Mesenchymal stem cell (in vitro differentiated cells and primary cell): Measurements from ENCODE around the gene KCNJ10.

ENCODE experiments used
- DNase-seq: peaks from one replicate; pipeline ENCODE4 v3.0.0-alpha.2; 2013
- H2AFZ ChIP-seq: one replicate; pipeline ENCODE4 v1.6.1; 2013; ENCODE audit warnings: low read depth, mild to moderate bottlenecking, control low read depth, inconsistent platforms, low read length, moderate library complexity
- H2AK5ac ChIP-seq: 2 replicates; pipeline ENCODE4 v1.6.1; 2013; ENCODE audit warnings: low read length, moderate library complexity, mild to moderate bottlenecking, inconsistent platforms; ENCODE audit not compliant: severe bottlenecking
- H2BK120ac ChIP-seq: one replicate; pipeline ENCODE4 v1.6.1; 2013; ENCODE audit warnings: low read depth, mild to moderate bottlenecking, inconsistent platforms, low read length, moderate library complexity
- H2BK12ac ChIP-seq, 2 experiments: one replicate each; pipeline ENCODE4 v1.6.1; 2013; ENCODE audit warnings: inconsistent platforms in 2 of 2, low read length in 2 of 2, mild to moderate bottlenecking in 2 of 2, moderate library complexity in 2 of 2, control low read depth in 1 of 2
- H2BK15ac ChIP-seq: one replicate; pipeline ENCODE4 v1.6.1; 2013; ENCODE audit warnings: mild to moderate bottlenecking, low read depth, inconsistent platforms; ENCODE audit not compliant: poor library complexity, severe bottlenecking
- H2BK5ac ChIP-seq: 2 replicates; pipeline ENCODE4 v1.6.1; 2013; ENCODE audit warnings: low read depth, mild to moderate bottlenecking, low read length, control low read depth, inconsistent platforms; ENCODE audit not compliant: poor library complexity, severe bottlenecking
- H3K14ac ChIP-seq, 2 experiments: one replicate each; pipeline ENCODE4 v1.6.1; 2013; ENCODE audit warnings: inconsistent platforms in 2 of 2, low read length in 2 of 2, control low read depth in 1 of 2, mild to moderate bottlenecking in 1 of 2, moderate library complexity in 1 of 2
- H3K18ac ChIP-seq, 2 experiments: one replicate each; pipeline ENCODE4 v1.6.1; 2013; ENCODE audit warnings: inconsistent platforms in 2 of 2, low read length in 2 of 2, control low read depth in 1 of 2, low read depth in 1 of 2, mild to moderate bottlenecking in 1 of 2
- H3K23ac ChIP-seq, 2 experiments: one replicate each; pipeline ENCODE4 v1.6.1; 2013; ENCODE audit warnings: inconsistent platforms in 2 of 2, low read length in 2 of 2, mild to moderate bottlenecking in 2 of 2, moderate library complexity in 2 of 2, control low read depth in 1 of 2
- H3K27ac ChIP-seq: 2 replicates; pipeline ENCODE4 v1.5.1; 2013; ENCODE audit warnings: mild to moderate bottlenecking, moderate library complexity, low read length, control low read depth, inconsistent platforms; ENCODE audit not compliant: poor library complexity, severe bottlenecking
- H3K27me3 ChIP-seq, 2 experiments: 2 replicates each; pipeline versions ENCODE4 v1.6.1 to v1.7.0; 2013; ENCODE audit warnings: low read length in 2 of 2, mild to moderate bottlenecking in 2 of 2, moderate library complexity in 2 of 2, control low read depth in 1 of 2, inconsistent platforms in 1 of 2; ENCODE audit not compliant: control insufficient read depth in 1 of 2, insufficient read depth in 1 of 2
- H3K36me3 ChIP-seq, 2 experiments: 2 replicates each; pipeline versions ENCODE4 v1.6.1 to v1.7.0; 2013; ENCODE audit warnings: low read length in 2 of 2, control low read depth in 1 of 2, inconsistent platforms in 1 of 2, low read depth in 1 of 2, mild to moderate bottlenecking in 1 of 2; ENCODE audit not compliant: insufficient read depth in 2 of 2, control insufficient read depth in 1 of 2
- H3K4ac ChIP-seq, 2 experiments: one replicate each; pipeline ENCODE4 v1.6.1; 2013; ENCODE audit warnings: inconsistent platforms in 2 of 2, low read length in 2 of 2, mild to moderate bottlenecking in 2 of 2, moderate library complexity in 2 of 2, control low read depth in 1 of 2, low read depth in 1 of 2
- H3K4me1 ChIP-seq: 2 replicates; pipeline ENCODE4 v1.6.1; 2013; ENCODE audit warnings: low read depth, low read length, control low read depth; ENCODE audit not compliant: control insufficient read depth, insufficient read depth
- H3K4me2 ChIP-seq: 2 replicates; pipeline ENCODE4 v1.6.1; 2013; ENCODE audit warnings: low read length, mild to moderate bottlenecking, inconsistent platforms; ENCODE audit not compliant: poor library complexity, severe bottlenecking
- H3K4me3 ChIP-seq, 2 experiments: 2 replicates each; pipeline versions ENCODE4 v1.5.1 to v1.7.0; 2013; ENCODE audit warnings: low read length in 2 of 2, mild to moderate bottlenecking in 2 of 2, control low read depth in 1 of 2, low read depth in 1 of 2; ENCODE audit not compliant: insufficient read depth in 1 of 2
- H3K79me1 ChIP-seq: replicated peaks from 2 replicates; pipeline ENCODE4 v1.6.1; 2013; ENCODE audit warnings: mild to moderate bottlenecking, control low read depth, low read length, inconsistent platforms; ENCODE audit not compliant: poor library complexity, severe bottlenecking
- H3K9ac ChIP-seq: 2 replicates; pipeline ENCODE4 v1.7.0; 2013; ENCODE audit warnings: mild to moderate bottlenecking, low read length, moderate library complexity
- H3K9me3 ChIP-seq: 2 replicates; pipeline ENCODE4 v1.7.0; 2013; ENCODE audit warnings: mild to moderate bottlenecking, low read length; ENCODE audit not compliant: control insufficient read depth
- H4K8ac ChIP-seq: one replicate; pipeline ENCODE4 v1.6.1; 2013; ENCODE audit warnings: inconsistent platforms, mild to moderate bottlenecking, low read length, moderate library complexity
- H4K91ac ChIP-seq: one replicate; pipeline ENCODE4 v1.6.1; 2013; ENCODE audit warnings: mild to moderate bottlenecking, low read length, inconsistent platforms
- WGBS: methylation state at CpG from one replicate; pipeline ENCODE4 v1.1.7; 2013; ENCODE audit warnings: mixed read lengths; 5-methylcytosine and 5-hydroxymethylcytosine counted together

KCNJ10 gene

GRCh38 chr1:160062230-160062532 lies 7.8 kb downstream of the KCNJ10 start:
- Histone ChIP-seq H2AFZ (no peak overlapping the region), H3K23ac (no peak overlapping the region), H3K4ac (no peak overlapping the region), H3K36me3 (no peaks in the 10 kb centered on the region), H3K9ac (no peak overlapping the region), H3K14ac (no peak overlapping the region), H3K27ac (no peak overlapping the region), H3K79me1 (no peaks in the 10 kb centered on the region), H3K4me3 (no peak overlapping the region), H4K91ac (no peak overlapping the region), H2AK5ac (no peak overlapping the region), H2BK5ac (no peak overlapping the region), H3K4me1 (no peaks in the 10 kb centered on the region), H3K4me2 (no peak overlapping the region), H2BK15ac (no peak overlapping the region), H2BK120ac (no peak overlapping the region), H4K8ac (no peak overlapping the region), H3K27me3 (peaks cover 75 to 90% of the 10 kb centered on the region in 2 experiments), H3K9me3 (no peaks in the 10 kb centered on the region), H2BK12ac (no peak overlapping the region), H3K18ac (no peak overlapping the region)
- WGBS = 78% methylated on average over 5 of the region's 6 CpGs
- no peak for DNase-seq

- WGBS = 70% methylated on average over 11 of the region's 15 CpGs
- no peak overlapping the region for H3K4me3 ChIP-seq
- no peak overlapping the region for H3K9ac ChIP-seq
- H3K9me3 ChIP-seq = no peaks in the 10 kb centered on the region
- no peak overlapping the region for H2BK120ac ChIP-seq
- no peak overlapping the region for H2AFZ ChIP-seq
- no peak overlapping the region for H3K23ac ChIP-seq
- no peaks in the 10 kb centered on the region for H3K4me1 ChIP-seq
- H2AK5ac ChIP-seq = no peak overlapping the region
- no peak overlapping the region for H3K18ac ChIP-seq
- H4K91ac ChIP-seq = no peak overlapping the region
- no peak overlapping the region for H3K27ac ChIP-seq
- no peak overlapping the region for H3K4me2 ChIP-seq
- H2BK15ac ChIP-seq = no peak overlapping the region
- H3K79me1 ChIP-seq = no peaks in the 10 kb centered on the region
- H2BK5ac ChIP-seq = no peak overlapping the region
- no peak overlapping the region for H2BK12ac ChIP-seq
- H3K4ac ChIP-seq = no peak overlapping the region
- no peak overlapping the region for H3K14ac ChIP-seq
- no peaks in the 10 kb centered on the region for H3K36me3 ChIP-seq
- peaks cover 73 to 90% of the 10 kb centered on the region in 2 experiments for H3K27me3 ChIP-seq
- DNase-seq = no peak
- no peak overlapping the region for H4K8ac ChIP-seq
Measured at GRCh38 chr1:160061369-160062229, 8.4 kb downstream of the KCNJ10 start.

GRCh38 chr1:160058087-160058486 lies 11.9 kb downstream of the KCNJ10 start:
- Histone ChIP-seq H2BK120ac (no peak overlapping the region), H2BK5ac (no peak overlapping the region), H3K4ac (no peak overlapping the region), H2BK12ac (no peak overlapping the region), H3K4me1 (no peaks in the 10 kb centered on the region), H2AFZ (no peak overlapping the region), H3K18ac (no peak overlapping the region), H3K27me3 (peaks cover 89 to 93% of the 10 kb centered on the region in 2 experiments), H3K27ac (no peak overlapping the region), H4K91ac (no peak overlapping the region), H2AK5ac (no peak overlapping the region), H3K9me3 (no peaks in the 10 kb centered on the region), H3K4me2 (no peak overlapping the region), H2BK15ac (no peak overlapping the region), H3K36me3 (no peaks in the 10 kb centered on the region), H3K14ac (no peak overlapping the region), H3K23ac (no peak overlapping the region), H3K4me3 (no peak overlapping the region), H3K79me1 (no peaks in the 10 kb centered on the region), H3K9ac (no peak overlapping the region), H4K8ac (no peak overlapping the region)
- WGBS = 40% methylated on average over 1 of the region's 2 CpGs
- DNase-seq = peak; percentile 5

- no peak overlapping the region for H2BK15ac ChIP-seq
- H2BK120ac ChIP-seq = no peak overlapping the region
- H3K4me1 ChIP-seq = no peaks in the 10 kb centered on the region
- no peaks in the 10 kb centered on the region for H3K9me3 ChIP-seq
- DNase-seq = no peak
- H2BK12ac ChIP-seq = no peak overlapping the region
- H2AK5ac ChIP-seq = no peak overlapping the region
- no peak overlapping the region for H3K14ac ChIP-seq
- H2BK5ac ChIP-seq = no peak overlapping the region
- no peak overlapping the region for H3K4me2 ChIP-seq
- no peak overlapping the region for H2AFZ ChIP-seq
- no peak overlapping the region for H3K18ac ChIP-seq
- no peak overlapping the region for H3K4me3 ChIP-seq
- H3K27me3 ChIP-seq = peaks cover 92 to 94% of the 10 kb centered on the region in 2 experiments
- no peak overlapping the region for H3K4ac ChIP-seq
- no peak overlapping the region for H4K8ac ChIP-seq
- H3K79me1 ChIP-seq = no peaks in the 10 kb centered on the region
- no peak overlapping the region for H3K9ac ChIP-seq
- H4K91ac ChIP-seq = no peak overlapping the region
- no peak overlapping the region for H3K27ac ChIP-seq
- WGBS = 60% methylated on average over 1 of the region's 1 CpG
- no peaks in the 10 kb centered on the region for H3K36me3 ChIP-seq
- H3K23ac ChIP-seq = no peak overlapping the region
Measured at GRCh38 chr1:160056648-160057169, 13.3 kb downstream of the KCNJ10 start.
